ENCODE data around the gene VAV2.

VAV2 gene

DNA sequence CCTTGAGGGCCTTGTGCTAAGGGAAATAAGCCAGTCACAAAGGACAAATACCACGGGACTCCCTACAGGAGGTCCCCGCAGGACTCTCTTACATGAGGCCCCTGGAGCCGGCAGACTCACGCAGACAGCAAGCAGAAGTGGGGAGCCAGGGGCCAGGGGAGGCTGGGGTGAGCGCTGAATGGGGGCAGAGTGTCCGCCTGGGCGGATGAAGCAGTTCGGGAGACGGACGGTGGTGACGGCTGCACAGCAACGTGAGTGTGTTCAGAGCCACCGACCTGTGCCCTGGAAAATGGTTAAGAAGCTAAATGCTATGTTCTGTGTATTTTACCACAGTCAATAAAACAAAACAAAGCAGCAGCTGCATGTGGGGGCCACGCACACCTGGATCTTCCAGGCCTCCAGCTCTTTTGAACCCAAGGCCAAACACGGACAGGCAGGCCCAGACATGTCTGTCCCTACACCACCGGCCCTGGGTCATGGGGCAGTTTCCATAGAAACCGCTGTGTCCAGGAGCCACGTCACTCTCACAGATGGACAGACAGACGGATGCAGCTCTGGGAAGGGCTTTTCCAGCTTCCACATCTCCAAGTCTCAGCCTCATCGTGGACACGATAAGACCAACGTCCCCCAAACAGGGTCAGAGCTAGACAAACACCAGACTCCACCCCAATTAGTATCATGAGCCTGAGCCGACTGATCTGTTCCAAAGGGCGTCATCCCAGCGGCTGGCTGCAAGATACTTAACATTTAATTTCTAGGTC lies 103.9 kb downstream of the VAV2 start:
- peak; percentile 34 for DNase-seq

DNA sequence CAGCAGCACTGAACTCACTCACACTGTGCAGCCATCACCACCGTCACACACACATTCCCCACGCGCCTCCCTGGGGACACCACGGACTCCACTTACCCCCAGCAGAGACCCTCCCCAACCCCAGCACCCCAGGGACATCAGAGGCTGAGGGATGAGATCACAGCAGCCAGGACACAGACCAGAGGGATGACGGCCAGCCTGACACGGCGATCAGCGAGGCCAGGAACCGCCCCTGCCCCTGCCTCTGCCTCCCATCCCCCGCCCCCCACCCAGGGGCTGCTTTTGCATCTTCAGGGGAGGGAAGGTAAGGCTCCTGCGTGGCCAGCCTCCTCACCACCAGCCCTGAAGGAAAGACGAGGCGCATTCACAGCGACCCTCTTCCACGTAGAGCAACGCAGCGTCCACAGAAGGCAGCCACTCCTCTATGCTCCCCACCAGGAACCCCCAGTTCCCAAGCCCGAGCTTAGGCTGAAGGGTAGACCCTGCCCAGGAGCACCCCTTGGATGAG lies 104.5 kb downstream of the VAV2 start:
- no peak for DNase-seq

DNA sequence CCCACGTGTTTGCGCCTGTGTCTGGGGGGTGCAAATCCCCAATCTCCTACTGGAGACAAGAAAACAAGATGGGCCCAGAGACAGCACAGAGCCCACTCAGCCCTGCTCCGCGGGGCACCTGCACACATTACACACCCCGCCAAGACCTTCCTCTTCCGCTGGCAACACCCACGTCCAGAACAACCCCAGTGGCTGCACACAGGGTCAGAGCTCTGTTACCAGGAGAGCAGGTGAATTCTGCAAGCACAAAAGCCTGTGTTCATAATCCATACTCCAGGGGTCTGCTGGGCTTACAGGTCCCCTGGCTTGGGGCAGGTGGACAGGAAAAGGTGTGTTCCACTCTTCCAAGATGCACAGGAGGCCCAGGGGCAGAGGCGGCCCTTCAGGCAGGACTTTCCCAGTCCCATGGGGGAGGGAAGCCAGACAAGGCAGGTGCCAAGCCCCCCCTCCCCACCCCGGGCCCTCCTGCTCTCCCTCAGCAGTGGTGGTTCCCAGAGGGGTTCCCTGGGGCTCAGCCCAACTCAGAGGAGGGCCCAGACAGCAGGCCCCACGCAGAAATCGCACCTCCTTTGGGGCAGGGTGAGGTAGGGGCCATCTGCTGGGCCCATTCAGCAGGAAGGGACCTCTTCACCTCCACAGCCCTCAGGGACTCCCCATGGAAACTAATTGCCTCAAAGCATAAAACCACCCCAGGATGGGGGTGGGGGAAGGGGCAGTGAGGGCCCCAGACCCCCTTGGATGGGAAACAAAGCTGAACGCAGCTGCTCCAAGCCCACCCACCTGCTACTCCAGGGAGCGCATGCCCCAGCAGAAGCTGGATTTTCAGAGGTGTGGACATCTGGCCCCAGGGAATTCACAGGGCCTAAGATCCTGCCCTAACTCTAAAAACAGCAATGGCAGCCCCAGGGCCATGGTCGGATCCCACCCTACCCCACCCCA lies 105.3 kb downstream of the VAV2 start:
- no peak for DNase-seq

DNA sequence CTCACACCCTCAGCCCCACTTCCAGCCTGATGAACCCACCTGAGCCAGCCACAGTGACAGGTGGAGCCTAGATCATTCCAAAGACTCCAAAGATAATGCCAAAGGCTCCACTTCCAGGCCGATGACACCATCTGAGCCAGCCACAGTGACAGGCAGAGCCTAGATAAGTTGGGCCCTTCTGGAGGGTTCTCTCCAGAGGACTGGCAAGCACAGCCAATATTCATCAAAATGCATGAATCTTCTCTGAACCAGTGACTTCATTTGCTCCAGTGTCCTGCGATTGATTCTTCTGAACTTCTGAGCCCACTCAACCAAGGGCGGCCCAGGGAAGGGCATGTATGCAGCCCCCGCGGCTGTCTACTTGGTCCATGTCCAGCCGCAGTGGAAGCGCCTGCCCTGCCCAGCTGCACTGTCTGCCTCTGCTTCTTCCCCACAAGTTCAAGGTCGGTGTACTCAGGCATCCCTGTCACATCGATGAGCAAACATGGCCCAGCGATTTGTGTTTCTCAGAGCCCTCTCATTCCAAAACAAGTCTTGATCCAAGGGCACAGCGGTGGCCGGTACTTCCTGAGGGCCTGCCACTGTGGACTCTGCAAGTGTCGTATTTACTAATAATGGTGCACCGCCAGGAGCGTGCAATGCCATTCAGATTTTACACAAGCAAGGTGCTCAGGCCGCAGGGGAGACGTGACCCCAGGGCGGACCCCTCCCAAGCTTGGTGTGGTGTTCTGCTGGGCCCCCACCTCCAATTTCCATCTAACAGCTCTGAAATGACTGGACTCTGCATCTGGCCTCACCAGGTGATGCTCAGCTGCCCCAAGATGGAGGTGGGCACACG lies 107.0 kb downstream of the VAV2 start:
- DNase-seq, result no peak

DNA sequence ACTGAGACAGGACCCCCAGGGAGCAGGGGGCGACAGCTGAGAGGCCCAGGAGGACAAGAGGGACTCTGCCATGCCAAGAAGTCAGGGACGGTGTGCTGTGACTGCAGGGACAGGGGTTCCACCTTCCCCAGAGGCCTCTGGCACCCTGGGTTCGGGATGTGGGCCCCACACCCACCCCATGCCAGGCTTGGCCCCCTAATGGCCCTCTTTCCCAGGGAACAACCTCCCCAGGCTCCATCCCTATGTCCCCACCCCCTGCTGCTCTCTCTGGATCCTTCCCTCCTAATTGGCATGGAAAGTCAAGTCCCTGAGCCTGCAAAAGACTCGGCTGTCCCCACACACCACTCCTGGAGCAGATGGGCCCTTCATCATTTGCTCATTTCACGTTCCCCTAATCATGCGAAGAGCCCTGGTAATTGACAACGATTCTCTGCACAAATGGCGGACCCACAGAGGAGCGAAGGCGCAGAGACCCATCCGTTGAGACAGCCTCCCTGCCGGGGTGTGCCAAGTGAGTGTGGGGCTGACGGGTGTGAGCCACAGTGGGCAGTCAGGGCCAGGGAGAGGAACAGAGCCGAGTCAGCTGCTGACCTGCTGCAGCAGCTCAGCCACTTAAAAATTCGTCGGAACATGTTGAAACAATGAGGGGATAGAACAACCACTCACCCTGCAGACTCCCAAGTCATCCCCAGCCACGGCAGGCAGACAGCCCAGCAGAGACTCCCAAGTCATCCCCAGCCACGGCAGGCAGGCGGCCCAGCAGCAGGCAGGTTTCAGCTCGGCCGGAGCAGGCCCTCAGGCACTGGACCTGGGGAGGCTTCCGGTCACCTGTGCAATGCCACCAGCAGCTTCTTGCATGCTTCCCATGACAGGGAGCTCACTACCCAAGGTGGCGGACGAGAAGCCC lies 109.0 kb downstream of the VAV2 start:
- DNase-seq, result no peak

DNA sequence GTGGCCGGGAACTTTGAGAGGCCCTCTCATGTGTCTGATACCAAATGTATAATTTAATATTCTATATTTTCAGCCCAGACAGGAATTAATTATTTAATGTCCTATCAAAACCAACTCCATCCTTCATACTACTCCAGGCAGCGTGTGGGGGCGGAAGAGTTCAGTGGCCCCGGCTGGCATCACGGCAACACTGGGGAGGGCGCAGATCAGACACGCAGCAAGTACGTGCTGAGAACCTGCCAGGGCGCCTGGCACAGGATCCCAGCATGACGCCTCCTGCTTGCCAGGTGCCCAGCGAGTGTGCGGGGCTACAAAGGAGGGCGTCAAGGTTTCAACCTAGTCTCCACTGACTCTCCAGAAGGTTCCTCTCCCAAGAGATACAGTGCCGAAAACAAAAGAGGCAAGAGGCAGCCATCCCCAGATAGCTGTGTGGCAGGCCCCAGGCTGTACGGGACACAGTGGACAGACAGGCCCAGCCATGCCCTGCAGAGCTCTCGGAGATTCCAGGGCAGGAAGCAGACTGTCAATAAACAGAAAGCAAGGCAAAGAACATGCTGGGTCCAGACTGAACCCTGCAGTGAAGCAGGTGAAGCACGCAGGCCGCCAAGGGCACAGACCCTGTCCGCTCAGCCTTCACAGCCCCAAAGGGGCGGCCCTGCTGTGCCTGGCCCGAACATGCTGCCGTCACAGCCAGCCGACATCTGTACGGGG lies 110.3 kb downstream of the VAV2 start:
- DNase-seq, result no peak

DNA sequence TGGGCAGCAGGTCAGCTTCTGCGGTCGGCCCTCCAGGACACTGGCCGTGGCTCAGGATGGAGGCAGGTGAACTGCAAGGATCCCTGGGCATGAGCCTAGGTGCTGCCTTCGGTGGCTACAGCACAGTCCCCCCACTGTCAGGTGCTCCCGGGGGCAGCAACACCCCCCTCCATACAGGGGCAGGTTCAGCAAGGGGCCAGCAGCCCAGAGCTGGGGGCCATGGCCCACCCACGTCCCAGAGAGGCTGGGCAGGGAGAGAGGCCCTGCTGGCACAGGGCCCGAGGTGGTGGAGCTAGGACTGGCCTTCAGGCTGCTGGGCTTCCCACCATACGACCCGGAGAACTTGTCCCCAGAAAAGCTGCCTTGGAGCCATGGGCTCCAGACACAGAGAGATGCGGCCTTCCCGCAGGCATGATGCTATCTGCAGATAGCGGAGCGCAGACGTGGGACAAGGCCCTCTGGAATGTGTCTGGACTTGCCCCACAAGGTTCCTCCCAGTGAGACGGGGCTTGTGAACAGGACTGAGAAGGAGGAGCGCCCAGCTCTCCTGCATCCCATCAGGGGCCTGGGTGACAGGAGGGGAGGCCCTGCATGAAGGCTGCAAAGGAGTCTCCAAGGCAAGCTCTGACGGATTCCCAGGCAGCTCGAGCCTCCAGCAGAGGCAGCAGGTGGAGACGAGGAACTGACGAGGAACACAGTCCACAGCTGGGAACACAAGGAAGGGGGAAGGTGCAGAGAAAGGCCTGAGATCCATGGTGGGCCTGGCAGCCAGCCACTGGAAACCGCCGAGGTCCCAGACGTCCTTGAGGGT lies 111.1 kb downstream of the VAV2 start:
- no peak for DNase-seq

DNA sequence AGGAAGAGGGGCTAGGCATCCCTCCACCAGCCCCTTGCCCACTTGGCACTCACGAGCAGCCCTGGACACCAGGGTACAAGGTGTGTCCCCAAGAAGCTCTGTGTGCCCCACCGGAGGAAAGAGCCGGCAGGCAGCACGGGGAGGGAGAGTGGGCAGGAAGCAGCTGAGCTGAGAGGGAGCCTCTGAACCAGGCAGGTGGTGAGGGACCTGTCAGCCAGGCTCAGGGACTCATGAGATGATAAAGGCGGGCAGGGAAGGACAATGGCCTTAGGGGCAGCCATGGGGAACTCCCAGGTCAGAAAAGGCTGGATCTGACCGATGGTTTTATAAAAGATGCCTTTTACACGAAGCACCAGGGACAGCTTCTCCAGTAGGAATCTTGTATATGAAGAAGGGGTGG lies 112.0 kb downstream of the VAV2 start:
- no peak for DNase-seq

DNA sequence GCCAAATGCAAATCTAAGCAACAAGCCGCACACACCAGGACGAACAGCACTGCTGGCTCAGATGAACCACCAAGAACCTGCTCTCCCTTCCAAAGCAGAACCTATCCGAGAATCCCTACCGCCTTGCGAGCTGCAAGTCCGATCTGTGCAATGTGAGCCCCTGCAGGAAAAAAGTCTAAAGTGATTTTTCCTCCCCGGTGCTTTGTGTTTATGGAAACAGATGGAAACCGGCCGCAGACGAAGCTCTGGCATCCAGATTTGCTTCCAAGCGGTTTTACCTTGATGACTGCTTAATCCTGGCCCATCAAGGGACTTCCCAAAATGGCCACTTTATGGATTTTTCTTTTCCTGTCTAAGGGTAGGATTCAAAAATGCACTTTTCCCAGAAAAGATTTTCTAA lies 112.5 kb downstream of the VAV2 start:
- DNase-seq, result no peak

DNA sequence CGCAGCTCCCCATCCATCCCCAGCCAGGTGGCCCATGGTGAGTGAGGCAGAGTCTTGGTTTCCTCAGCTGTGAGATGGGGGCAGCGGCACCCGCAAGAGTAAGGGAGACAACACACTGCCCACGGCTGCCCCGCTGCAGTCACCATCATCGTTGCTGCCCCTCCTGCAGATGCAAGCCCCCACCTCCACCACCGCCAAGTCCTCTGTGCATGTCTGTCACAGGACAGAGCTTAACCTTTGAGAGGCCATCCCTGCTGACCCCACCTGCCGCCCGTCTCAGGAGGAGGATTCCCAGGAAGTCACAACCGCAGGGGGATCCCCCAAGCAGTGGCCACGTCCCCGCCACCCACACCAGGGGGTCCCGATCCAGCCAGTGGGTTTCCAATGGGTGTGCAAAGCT lies 113.7 kb downstream of the VAV2 start:
- no peak for DNase-seq

DNA sequence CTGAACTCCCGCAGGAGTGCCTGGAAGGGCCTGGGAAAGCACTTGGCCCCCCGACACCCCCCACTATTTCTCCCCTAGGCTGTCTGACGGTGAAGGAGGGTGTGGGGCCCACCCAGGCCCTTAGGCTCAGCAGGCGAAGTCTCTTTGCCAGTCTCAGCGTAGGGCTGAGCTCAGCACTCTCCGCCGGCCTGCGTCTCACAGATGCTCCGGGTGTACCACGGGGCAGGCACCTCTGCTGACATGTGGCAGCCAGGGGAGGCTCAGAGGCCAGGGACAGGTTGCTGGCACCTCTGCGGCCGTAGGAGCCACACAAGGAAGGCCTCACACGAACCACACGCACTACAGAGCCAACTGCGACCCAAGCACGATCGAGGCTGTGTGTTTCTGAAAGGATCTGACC lies 114.2 kb downstream of the VAV2 start:
- no peak for DNase-seq

DNA sequence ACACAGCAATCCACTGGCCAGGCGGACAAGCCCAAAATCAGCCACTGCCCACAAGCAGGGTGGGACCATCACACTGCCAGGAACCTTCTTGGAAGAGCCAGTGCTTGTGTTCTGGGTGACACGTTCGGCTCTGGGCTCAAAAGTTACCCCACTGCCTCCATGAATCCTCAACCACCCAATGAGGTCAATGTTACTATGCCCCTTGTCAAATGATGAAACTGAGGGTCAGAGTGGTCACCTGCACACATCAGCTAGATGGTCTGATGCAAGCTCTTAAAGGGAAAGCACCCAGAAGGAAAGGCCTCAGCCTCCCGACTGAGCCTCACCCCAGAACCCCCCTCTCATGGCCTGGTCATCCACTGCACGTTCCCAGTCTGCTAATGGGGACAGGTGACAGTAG lies 114.8 kb downstream of the VAV2 start:
- DNase-seq, result no peak

DNA sequence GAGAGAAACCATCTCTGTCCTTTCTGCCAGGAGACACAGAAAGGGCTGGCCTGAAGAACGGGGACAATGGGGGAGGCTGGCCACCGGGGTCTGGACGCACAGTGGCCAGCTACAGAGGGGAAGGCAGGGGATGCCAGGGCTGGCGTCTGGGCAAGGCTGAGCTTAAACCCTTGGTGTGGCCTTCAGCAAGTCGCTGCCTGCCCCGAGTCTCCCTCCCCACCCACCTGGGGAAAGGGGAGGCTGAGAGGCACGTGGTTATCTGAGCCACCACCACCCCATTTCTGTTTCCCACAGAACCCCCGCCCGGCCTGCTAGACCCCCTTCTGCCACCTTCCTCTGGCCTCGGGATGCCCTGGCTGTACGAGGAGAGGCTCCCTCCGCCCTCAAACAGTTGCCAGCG lies 115.3 kb downstream of the VAV2 start:
- DNase-seq, result peak; percentile 34

DNA sequence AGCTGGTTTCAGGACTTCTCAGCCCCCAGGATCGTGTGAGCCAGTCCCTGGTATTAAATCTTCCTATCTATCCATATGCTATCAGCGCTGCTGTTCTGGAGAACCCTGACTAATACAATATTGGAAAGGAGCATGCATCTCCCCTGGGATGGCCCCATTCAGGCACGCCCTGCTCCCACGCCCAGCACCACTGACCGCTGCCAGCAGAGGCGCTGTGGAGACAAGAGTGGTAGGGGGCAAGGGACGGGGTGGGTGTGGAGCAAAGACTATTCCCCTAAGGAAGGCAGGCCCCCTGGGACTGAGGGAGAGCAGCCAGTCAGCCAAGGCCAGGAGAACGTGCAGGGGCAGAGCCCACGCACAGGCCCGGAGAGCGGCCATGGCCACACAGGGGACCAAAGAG lies 116.0 kb downstream of the VAV2 start:
- no peak for DNase-seq

DNA sequence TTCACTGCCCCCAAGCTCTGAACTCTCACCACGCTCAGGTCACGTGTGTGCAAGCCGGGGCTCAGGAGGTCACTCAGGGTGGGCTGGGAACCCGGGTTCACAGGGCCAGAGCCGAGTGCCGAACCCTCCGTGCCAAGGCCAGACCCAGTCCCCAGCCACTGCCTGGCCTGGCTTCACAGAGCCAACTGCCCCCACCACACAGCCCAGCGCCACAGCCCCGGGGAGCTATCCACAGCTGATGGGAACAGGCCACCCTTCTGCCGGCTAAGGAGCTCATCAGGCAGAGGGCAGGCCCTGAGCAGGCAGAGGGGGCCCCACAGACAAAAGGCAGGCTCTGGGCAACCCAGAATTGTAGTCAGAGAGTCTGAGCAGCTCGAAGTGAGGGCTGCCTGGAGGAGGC lies 117.0 kb downstream of the VAV2 start:
- no peak for DNase-seq

DNA sequence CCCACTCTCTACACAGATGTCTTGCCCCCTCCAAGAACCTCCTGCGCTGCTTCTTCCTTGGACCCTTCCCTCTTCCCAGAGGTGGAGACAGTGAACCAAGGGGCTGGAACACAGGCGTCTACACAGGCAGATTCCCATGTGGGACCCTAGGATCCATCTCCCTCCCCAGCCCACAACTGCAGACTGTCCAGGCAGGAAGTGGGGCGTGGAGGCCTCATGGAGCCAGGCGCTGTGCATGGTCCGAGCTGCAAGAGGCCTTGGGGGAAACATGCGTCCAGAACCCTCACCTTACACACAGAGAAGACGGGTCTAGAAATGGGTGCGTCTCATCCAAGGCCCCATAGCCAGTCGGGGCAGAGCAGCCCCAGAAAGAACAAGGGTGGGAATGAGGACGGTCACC lies 117.5 kb downstream of the VAV2 start:
- DNase-seq, result no peak

DNA sequence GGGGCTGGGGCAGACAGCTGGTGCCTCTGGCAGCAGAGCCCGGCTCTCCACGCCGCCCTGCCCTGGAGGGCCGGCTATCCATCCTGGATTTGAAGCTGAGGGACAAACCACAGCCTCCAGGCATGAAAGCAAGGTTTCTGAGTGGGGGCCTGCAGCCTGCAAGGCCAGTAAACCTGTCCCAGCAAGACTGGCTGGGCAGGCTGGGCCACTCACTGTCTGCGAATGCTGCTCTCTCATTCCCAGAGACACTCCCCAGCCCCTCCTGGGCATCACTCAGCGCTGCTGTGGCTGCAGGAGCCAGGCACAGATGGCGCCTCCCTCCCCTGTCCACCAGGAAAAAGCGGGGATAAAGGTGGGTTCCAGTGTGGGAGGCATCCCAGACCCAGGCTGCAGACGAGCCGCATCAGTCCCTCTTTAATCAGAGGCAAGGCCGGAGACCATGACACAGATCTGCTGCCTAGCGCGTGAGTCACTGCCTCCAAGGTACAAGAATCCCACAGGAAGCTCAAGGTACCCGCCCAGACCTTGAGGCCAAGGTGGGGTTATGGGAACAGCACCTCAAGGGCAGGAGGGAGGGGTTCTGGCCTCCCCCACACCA lies 118.0 kb downstream of the VAV2 start:
- no peak for DNase-seq

DNA sequence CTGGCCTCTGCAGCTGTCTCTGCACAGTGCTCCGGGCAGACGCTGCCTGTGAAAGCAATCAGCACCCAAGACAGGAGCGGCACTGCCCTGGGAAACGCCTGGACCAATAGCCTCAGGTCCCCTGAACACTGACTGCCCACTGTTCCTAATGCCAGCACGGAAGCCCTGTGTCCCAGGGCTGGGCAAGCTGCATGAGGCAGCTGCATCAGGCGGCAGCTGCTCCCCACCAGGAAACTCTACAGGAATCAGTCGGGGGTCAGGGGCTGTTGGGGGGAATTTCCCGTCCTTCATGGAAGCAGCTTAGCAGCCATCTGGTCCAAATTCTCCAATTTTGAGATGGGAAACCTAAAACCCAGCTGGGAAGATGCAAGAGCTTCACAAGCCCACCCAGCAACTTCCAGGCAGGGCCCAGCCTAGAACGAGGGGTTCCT lies 118.6 kb downstream of the VAV2 start:
- no peak for DNase-seq

DNA sequence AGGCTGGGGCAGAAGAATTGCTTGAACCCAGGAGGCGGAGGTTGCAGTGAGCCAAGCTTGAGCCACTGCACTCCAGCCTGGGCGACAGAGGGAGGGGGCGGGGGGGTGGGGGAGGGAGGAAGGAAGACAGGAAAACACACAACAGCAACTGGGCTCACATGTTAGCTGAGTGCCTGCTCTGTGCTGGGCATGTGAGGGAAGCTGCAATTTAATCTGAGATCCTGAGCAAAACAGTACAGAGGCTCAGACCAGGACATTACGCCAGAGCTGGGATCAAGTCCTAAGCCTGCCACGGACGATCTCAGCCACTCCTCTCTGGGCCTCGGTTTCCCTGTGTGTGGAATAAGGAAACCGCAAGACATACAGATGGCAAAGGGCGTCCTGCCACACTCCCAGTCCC lies 119.1 kb downstream of the VAV2 start:
- no peak for DNase-seq
